ENCODE measurements around the gene EDNRB.

GRCh38 chr13:77896977-77897376, 21.7 kb downstream of the EDNRB start:
- TF ChIP-seq CTCF (conservative IDR thresholded peaks at IDR 0.05 in 1 of 2, IDR thresholded peaks at IDR 0.05 in 1 of 2; ENCODE audit: extremely low read depth in 1 of 2, insufficient read depth in 1 of 2, low read depth in 1 of 2, low read length in 2 of 2) (no peak), EZH2 (IDR thresholded peaks at IDR 0.05; ENCODE audit: borderline replicate concordance, low read length) (no peak)
